Measurements from ENCODE around the gene CDADC1.

The CDADC1 gene

DNA sequence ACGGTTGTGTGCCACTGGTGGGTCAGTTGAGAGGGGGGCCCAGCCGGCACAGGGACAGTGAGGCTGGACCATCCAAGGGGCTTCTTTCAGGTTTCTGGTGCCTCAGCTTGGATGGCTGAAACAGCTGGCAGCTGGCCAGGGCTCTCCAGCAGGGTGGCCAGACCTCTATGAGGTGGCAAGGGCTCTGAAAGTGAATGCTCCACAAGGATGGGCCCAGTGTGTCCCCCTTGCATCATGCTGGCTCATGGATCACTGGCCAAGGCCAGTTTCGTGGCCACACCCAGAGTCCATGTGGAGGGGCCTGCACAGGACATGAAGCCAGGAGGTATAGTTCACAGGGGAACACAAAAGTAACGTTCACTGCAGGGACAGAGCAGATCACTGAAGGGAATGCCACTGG, 49.6 kb downstream of the CDADC1 start:
- no peak for DNase-seq

DNA sequence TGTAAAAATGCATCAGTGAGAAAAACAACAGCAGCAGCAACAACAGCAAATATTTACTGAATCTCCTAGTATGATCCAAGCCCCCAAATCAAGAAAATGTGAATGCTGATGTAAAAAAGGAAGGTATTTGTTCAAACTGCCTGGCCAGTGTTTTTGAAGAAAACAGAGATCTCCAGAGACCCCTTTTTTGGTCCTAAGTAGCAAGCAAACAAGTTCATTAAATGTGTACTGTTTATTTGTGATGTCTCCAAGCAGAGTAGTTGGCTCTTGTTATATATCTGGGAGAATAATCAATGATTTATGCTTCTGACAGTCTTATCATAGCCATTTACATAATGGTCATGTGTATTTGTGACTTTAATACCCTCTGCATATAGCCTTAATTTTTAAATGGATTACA, 50.7 kb downstream of the CDADC1 start:
- no peak for DNase-seq

DNA sequence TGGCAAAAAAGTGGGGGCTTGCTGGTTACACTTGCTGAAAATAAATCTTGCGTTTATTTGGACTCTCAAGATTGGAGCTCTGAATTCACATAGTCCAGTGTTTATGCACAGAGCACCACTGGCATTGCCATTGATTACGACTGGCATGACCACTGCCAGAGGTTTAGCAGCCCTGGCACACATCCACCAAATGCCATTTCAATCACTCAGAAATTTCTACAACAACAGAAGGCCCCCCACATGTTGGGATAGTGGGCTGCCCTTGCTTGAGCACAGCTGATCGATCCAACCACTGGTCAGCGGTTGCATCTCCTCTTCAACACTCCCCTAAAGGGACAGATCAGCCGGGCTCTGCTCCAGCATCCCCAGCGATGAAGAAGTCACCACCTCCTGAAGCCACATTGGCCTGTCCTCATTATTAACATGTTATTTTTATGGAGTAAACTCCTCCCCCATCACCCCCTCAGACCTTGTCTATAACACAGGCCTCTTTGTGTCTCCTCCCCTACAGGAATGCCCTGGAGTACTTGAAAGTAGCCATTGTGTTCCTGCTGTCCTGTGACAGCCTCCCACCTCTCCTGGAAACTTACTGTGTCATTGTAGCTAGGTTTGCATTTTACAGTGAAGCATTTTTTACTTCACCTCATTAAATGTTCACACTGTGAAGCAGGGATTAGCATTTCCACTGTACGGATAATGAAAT, 51.3 kb downstream of the CDADC1 start:
- DNase-seq = no peak

DNA sequence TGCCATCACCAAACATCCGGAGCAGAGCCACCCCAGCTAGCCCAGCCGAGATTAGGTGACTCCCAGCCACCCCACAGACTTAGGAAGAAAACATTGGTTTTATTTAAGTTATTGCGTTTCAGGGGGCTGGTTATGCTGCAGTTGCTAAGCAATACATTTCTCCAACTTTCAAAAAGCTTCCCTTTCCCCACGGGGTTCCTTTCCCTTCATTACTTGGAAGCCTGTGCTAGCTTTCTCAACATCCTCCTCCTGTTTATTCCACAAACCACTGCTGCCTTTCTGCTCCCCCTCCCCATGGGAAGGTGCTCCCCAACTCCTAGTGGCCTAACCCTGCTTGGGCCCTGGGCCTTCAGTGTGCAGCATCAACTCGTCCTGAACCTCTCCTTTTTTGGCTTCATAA, 52.6 kb downstream of the CDADC1 start:
- DNase-seq = no peak

DNA sequence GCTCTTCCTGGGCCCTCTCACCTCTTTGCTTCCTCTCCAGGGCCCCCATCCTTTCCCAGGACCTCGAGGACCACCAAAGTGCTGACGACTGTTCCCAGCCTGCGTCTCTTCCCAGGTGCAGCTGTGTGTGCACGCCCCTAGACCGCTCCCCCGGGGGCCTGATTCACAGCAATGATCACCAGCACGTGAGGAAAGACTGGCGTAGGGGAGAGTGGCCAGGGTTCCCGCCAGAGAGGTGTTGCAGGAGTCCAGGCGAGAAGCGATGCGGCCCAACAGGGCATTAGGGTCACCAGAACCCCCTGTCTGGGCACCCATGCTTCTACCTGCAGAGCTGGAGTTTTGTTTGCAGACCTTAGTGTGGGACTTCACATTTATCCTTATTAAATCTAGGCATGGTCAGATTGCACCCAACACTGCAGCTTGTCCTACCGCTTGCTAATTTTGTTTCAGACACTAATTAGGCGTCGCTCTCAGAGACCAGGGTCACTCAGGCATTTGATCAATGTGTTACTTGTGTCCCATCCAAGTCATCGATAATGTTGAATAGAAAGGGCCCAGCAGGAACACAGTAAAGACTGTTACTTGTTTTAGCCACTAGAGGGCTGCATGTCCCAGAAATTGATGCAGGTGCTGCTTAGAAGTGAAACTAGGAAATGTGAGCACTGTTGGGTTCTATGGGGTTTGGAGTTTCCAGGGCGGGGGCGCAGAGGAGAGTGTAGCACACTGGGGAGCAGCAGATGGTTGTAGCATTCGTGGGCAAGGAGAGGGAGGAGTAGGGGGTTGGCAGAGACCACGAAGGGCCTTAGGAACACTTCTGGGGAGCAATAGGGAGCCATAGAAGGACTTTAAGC, 53.2 kb downstream of the CDADC1 start:
- DNase-seq = peak; percentile 92 to 93

DNA sequence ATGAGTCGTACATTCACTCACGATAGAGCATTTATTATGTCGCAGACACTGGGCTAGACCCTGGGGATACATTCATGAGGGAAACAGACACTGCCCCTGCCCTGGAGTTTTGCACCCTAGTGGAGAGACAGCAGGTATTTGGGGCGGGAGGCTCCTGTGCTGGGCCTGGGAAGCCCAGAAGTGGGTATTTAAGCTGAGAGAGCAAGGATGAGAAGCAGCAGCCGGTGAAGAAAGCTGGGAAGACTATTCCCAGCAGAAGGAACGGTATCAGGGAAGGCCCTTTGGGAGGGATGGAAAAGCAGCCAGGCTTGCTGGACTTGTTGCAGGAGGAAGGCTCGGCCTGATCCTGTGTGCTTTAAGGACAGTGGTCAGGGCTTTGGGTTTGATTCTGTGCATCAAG, 54.5 kb downstream of the CDADC1 start:
- no peak for DNase-seq

DNA sequence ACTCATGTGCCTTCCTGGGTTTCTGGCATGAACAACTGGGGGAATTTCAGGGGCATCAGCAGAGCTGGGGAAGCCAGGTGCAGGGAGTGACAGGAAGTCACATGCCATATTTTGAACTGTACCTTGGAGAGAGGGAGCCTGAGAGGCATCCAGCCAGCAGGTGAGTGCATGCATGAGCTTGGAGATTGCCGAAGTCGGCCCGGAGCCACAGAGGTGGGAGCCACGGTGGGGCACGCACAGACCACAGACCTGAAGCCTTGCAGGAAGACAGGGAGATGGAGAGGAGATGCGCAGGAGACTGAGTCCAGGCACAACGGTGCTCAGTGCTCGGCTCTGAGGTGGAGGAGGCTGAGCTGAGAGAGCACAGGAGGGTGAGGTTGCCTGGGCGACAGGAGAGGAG, 55.1 kb downstream of the CDADC1 start:
- no peak for DNase-seq

DNA sequence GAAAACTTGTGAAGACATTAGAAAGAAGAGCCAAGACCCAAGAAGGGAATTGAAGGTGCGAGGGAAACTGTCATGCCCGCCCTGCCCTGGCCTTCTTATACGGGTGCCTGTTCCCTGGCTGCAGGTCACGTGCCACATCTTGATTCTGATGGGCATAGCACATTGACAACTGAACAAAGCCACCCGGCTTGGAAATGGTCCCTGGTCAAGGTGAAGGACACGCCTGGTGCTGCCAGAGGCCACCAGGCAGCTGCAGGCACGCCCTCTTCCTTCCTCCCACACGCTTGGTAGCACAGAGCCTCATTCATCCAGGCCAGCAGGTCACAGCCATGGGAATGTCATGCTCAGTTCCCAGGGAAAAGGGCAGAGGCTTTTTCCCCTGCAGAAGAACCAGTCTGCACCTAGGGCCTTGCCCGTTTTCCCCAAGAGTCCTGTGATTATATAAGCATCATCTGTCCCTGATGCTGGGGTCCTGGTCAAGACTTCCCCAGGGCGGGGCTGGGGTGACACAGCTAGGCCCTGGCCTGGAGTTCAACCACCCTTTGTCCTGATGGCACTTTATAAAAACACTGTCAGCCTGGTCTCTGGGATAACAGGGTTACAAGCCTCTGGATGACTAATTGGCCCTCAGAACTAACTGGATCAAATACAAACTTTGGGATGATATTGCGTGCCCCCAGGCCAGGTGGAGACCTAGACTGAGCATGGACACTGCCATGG, 56.0 kb downstream of the CDADC1 start:
- DNase-seq = no peak

DNA sequence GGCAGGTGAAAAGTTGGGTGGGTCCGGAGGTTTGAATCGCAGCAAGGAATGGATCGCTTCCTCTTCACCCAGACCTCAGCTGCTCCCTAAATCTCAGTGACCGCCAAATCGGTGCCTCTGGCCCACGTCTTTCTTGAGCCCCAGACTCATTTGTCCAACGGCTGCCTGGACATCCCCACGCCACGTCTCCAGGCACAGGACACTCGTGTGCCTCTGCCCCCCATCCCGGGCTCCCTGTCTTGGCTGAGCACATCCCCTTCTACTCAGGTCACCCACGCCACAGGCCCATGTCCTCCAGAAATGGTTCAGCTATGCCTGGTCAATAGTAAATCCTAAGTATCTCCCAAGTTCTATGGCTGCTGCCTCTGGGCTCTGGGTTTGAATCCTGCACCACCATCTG, 56.6 kb downstream of the CDADC1 start:
- no peak for DNase-seq

DNA sequence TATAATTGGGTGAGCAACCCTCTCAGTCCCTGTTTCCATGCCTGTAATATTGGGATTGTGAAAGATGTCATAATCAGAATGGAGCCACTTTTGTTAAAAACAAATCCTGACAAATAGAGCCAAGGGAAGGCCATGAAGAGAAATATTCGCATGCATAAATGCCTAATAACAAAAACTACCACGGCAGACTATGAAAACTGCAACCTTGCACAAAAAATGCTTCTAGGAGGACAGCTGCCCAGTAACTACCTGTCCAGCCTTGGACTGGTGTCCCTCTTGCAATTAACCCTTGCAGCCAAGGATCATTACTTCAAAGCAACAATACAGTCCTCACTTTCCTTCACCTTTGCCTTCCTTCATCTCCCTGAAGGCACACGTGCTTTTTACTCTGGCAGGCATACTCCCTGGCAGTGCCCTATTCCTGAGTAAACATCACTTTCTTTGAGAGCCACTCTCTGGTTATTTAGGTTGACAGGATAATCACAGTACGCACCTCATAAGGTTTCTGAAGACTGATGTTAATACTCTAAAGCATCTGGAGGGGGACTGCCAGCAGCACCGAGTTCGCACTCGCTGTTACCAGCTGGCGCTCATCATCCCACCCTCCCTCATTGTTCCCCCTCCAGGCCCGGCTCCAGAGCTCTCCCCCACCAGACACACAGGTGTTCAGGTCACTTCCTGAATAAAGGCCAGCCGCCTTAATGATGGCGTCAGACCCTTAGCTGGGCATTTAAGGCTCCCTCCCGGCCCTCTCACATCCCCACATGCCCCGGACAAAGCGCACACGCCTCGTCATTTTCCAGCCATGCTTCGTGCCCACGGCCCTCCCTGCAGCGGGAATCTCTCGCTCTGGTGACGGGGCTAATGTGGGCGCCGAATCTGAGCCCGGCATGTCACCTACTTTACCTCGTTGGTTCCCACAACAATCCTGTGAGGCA, 57.3 kb downstream of the CDADC1 start:
- DNase-seq = no peak

DNA sequence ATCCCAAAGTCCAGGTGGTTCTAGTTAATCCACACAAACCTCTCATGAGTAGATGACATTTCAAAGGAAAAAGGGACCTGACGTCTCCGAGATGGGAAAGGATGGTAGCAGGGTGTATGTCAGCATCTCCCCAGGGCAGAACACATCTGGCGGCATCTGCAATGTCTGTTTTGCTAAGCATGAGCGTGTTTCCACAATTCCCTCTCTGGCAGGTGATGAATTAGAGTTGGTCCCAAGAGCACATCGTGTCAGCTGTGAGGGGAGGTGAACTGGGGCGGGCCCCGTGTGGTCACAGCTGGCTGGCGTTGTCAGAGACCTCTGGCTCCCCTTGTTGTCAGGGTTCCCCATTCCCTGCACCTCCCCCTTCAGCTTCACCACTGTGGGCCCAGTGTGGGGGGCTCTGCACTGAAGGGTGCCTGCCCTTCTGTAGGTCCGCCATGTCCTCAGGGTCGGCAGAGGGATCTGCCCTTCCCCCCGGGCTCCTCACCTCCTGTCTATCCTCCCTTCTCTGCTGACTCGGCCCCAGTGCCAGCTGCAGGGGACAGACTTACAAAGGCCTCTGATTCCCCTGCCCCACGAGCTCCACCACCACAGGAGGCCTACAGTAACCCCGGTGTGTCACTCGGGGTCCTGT, 58.2 kb downstream of the CDADC1 start:
- no peak for DNase-seq

DNA sequence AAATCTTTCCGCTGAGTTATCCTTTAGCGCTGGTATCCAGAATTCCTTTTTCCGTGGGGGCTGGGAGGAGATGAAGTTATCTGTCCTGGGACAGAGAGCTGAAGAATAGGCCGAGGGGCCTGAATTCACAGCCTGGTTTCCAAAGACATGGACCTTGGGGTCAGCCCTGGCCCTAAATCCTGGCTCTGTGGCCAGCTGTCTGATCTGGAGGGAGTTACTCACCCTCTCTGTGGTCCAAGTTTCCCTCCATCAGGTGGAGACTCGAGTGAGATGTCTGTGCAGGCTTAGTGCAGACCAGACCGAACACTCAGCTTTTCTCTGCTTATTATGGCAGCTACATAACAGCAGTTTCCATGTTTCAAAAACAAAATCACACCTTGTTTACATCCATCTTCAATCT, 59.6 kb downstream of the CDADC1 start:
- no peak for DNase-seq

DNA sequence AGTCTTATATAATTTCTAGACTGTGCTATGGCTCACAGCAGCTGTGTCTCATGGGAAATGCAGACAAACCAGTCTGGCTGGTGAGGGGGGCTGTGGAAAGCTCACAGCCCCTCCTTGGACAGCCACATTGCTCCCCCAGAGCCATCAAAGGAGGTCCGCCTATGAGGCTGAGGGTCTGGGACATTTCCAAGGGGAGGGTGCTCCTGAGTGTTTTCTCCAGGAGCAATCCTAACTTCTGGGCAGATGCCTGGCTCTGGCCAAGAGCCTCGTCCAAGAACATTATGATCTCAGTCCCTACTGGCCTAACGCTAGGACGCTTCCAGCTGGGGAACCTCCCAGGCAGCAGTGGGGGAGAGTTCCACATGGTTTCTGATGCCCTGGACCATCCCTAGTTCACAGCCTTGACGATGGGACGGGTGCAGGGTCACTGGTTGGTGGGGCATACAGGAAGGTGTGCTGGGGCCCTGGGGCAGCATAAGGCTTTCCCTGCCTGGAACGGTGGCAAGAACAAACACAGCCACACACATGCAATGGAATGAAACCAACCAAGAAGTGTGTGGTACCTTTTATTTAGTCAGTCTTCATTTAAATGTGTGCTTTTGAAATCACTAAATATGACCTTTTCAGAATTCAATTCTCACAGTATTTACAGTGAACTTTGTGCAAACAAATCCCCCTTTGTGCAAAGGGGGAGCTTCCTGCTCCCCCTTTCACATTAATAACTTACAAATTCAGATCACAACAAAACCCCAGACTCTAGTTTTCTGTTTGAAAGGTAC, 60.6 kb downstream of the CDADC1 start:
- DNase-seq = no peak

DNA sequence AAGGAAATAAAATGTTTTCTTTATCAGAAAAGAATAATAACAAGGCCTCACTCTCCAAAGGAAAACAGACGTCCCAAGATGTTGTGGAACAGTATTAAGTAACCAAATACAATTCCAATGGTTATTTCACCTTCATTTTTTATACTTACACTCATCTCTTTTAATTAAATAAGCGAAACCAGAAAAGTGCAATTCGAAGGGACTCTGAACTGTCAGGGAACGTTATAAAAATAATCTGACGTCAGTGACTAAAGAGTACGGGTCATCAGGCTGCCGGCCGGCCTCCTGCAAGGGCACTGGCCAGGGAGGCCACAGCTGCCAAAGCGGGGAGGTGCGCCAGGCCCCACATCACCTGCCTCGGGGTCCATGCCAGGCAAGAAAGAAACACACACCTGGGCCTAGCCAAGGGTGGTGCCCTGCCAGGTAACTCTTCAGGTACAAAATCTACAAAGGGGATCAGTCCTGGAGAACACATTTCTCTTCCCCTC, 61.2 kb downstream of the CDADC1 start:
- DNase-seq = no peak

DNA sequence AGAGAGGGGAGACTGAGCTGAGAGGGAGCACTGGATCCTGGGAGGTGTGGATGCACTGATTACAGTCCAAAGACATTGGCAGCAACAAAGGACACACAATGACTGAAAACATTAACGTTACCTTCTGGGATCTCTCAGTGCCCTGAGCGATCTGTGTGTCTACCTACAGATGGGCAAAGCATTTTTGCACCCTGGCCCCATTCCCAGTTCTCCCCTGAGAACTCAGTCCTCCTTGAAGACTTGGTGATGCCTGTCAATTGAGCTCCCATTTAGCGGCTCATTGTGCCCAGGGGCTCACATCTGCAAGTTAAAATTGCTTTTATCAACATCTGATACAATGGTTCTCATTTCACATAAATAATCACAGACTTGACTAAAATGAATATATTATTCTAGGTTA, 62.5 kb downstream of the CDADC1 start:
- no peak for DNase-seq

DNA sequence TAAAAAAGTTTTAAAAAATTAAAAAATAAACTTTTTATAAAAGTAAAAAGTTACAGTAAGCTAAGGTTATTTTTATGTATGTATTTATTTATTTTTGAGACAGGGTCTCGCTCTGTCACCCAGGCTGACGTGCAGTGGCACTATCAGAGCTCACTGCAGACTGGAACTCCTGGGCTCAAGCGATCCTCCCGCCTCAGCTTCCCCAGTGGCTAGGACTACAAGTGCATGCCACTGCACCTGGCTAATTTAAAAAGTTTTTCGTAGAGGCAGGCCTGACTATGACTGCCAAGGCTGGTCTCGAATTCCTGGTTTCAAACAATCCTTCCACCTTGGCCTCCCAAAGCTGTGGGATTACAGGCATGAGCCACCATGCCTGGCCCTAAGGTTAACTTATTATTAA, 64.1 kb downstream of the CDADC1 start:
- DNase-seq = no peak

DNA sequence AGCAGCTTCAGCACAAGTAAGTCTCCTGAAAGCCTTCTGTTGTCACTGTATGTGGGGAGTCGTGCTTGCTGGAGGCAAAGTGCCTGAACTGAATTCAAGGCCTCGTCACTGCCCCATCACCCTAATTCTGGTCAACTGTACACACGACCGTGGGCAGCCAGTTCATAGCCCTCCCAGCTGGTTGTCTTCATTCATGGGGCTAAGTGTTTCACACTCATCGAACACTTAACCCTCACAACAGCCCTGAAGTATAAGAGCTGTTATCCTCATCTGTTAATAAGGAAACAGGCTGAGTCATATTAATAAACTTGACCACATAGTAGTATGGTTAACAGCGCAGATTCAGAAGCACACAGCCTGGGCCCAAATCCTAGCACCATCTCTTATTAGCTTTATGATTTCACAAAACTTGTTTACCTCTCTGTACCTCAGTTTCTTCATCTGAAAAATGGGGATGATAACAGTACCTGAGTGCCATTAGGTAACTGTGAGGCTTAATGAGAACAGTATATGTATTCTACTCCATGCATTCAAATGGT, 66.7 kb downstream of the CDADC1 start:
- DNase-seq = no peak

DNA sequence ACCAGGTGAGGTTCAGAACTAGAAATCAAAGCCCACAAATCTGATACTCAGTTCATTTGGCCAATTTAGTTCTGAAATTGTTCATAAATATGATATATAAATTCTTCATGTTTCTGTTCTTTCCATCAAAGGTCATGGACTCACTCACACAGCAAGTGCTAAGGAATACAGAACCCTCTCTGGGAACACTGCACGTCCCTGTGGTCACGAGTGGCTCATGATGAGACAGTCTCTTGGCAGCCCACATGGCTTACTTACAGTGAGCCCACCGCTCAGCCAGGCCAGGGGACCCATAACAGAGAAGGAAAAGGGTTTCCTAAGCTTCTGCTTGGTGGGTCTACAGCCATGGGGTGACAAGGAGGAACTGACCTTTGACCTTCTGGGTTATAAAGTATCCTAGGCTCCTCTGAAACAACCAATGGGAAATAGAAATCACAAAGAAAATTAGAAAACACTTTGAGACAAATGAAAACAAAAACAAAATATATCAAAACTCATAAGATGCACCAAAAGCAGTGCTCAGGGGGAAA, 67.4 kb downstream of the CDADC1 start:
- no peak for DNase-seq

DNA sequence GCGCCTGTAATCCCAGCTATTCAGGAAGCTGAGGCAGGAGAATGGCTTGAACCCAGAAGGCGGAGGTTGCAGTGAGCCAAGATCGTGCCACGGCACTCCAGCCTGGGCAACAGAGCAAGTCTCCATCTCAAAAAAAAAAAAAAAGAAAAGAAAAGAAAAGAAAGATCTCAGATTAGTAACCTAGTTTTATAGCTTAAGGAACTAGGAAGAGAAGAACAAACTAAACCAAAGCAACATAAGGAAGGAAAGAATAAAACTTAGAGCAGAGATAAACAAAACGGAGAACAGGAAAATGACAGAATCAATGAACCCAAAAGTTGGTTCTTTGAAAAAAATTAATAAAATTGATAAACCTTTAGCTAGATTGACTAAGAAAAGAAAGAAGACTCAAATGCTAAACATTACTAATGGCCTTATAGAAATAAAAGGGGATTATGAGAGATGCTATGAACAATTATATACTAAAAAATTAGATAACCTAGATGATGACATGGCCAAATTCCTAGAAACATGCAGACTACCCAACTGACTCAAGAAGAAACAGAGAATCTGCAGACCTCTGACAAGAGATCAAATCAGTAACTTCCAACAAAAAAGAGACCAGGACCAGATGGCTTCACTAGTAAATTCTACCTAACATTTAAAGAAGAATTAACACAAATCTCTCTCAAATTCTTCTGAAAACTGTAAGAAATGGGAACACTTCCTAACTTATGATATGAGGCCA, 68.2 kb downstream of the CDADC1 start:
- DNase-seq = no peak

DNA sequence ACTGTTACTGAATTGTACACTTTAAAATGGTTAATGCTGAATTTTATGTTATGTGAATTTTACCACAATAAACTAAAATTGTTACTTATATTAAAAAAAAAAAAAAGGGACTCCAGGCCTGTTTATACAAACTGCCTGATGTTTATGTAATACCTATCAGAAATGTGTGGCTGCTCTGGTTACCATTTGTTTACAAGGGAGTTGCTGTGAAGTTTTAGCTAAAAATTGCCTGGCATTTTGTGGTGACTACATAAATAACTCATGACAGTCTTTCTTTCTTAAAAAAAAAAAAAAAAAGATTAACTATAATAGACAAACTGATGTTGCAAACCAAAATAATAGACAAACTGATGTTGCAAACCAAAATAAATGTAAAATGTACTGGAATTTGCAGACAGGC, 71.8 kb downstream of the CDADC1 start:
- no peak for DNase-seq

Measured in AML-193 (cell line).